Hematopoietic multipotent progenitor cell treated with erythropoietin and hydrocortisone succinate and interleukin-3 and kit ligand, for 4 days (in vitro differentiated cells): ENCODE measurements around the gene HPS6.

Experiments used
- DNase-seq: peaks from one replicate; pipeline ENCODE4 v3.0.0-alpha.2; 2015

The HPS6 gene

DNA sequence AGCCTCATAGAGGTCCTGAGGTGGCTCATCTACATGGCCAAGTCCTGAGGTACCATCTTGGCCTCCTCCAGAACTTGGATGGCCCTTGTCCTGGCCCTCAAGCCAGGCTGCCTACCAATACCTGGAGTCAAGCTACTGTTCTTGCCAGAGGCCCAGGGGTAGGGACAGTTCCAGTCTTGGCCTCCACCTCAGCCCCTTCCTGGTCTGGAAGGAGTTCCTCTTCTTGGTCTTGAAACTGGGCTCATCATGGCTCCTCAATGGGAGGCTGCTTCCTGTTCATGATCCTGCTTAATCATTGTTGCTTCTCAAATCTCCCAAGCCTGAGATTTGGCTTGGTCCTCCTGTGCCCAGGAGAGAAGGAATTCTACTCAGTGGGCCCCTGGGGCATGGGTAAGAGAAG is 3.9 kb downstream of the HPS6 start:
- no peak for DNase-seq

DNA sequence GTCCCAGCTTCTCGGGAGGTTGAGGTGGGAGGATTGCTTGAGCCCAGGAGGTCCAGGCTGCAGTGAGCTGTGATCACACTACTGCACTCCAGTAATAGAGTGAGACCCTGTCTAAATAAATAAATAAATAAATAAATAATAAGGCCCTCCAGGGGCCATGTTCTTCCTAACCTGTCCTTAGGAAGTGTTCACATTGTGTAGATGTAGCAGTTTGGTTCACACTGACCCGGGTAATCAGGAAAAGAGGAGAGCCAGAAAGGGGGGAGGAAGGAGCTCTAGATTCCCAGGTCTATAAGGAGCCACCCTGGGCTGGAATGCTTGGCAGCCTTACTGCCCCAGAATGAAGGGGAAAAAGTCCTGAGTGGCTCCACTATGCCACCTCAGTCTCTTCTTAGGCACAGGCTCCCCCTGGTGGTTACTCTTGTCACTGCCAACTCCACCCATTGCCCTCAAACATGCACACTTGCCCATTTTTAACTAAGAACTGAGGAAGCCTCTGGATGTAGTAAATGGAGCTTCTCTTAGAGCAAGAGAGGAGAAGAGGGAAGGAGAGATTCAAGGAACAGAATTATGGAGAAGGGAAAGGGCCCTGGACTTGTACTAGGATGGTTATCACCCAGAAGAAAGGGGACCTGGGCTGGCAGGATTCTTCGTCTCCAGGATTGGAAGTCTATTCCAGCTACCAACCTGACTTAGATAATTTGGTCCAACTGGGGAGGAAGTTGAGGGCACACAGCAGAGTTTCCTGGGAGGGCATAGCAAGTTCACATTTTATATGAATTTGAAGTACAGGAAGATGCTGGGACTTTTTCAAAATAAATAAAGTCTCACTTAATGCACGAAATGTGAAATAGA is 7.8 kb downstream of the HPS6 start:
- DNase-seq, result peak; percentile 92

DNA sequence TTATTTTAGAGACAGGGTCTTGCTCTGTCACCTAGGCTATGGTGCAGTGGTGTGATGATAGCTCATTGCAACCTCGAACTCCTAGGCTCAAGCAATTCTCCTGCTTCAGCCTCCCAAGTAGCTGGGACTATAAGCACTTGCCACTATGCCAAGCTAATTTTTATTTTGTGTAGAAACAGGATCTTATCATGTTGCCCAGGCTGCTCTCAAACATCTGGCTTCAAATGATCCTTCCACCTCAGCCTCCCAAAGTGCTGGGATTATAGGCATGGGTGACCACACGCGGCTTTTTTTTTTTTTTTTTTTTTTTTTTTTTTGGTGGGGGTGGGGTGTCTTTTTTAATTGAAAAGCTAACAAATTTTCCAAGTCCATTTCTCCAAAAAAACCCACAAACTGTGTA is 18.4 kb downstream of the HPS6 start:
- DNase-seq, result peak; percentile 84

DNA sequence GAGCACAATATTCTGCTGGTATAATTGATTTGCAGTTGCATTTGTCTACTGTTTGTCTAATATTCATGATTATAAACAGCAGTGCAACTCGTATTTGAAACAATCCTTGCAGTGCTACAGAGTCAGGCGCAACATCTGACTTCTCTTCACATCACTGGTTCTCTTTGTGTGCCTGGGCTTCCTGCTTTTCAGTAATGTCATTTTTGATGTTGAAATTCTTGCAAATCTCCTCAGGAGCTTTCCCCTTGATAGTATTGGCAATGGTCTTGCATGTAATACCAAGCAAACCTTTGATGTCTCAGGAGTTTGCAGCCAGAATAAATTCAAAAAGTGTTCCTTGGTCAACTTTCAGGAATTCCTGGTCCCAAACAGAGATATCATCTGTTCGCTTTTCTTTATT is 20.2 kb downstream of the HPS6 start:
- DNase-seq, result no peak

DNA sequence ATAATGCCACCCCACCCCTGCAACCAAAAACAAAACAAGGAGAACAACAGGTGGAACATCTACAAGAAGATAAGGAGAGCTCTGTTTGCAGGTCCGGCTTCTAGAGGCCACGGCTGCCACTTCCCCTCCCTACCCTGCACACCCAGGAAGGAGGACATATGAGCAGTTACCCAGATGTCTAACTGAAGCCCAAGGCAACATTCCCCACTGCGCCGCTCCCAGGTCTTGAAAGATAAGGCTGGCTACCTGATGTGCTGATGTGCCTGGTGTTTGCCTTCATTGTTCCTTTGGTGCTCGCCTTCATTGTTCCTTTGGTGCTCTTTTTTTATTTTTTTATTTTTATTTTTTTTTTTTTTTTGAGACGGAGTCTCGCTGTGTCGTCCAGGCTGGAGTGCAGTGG is 21.0 kb downstream of the HPS6 start:
- no peak for DNase-seq

DNA sequence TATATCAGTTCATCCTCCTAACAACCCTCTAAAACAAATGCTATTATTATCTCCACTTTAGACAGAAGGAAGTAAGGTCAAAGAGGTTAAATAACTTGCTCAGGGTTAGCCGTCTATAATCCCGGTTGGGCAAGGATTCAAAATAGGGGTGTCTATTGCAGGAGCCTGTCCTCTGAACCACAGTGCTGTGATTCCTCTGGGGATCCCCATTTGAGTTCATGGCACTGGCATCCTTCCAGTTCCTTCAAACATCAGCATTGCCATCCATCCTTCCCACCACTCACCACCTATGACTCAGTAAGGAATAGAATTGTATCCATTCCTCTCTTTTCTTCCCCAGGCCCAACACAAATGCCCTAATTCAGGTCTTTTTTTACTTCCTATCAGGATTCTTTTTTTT is 25.6 kb downstream of the HPS6 start:
- no peak for DNase-seq

DNA sequence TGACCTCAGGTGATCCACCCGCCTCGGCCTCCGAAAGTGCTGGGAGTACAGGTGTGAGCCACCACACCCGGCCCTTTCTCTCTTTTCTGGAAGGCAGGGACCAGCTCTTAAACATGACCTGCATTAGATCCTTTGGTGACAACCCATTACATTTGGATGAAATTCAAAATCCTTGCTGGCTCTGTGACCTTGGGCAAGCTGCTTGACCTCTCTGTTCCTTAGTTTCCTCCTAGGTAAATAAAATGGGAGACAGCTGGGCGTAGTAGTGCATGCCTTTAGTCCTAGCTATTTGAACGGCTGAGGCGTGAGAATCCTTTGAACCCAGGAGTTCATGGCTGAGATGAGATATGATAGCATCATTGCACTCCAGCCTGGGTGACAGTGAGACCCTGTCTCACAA is 31.3 kb downstream of the HPS6 start:
- DNase-seq, result no peak

DNA sequence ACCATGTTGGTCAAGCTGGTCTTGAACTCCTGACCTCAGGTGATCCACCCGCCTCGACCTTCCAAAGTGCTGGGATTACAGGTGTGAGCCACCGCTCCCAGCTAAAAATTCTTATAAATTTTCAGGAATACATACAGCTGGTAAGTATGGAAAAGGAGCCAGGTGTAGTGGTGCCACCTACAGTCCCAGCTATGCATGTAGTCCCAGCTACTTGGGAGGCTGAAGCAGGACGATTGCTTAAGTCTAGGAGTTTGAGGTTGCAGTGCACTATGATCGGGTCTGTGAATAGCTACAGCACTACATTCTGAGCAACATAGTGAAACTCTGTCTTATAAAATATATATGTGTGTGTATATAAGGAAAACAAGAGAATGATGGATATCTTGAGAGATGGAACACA is 36.0 kb downstream of the HPS6 start:
- peak; percentile 25 for DNase-seq

DNA sequence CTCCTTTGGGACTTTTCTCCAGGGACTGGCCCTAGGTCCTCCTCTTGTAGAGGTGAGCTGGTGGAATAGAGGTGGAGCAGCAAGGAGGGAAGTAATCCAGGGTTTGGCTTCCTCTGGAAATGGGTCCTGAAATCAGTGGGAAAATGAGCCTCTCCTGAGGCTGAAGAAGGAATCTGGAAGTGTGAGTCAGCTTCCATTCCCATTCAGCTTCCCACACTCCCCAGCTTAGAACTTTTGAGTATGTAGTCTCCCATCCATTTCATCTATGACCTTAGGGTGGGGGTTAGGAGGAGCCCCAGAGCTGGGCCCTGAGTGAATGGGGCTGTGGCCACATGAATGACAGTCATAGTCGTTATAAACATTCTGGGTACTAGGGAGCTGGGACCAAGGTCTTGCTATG is 37.3 kb downstream of the HPS6 start:
- no peak for DNase-seq

DNA sequence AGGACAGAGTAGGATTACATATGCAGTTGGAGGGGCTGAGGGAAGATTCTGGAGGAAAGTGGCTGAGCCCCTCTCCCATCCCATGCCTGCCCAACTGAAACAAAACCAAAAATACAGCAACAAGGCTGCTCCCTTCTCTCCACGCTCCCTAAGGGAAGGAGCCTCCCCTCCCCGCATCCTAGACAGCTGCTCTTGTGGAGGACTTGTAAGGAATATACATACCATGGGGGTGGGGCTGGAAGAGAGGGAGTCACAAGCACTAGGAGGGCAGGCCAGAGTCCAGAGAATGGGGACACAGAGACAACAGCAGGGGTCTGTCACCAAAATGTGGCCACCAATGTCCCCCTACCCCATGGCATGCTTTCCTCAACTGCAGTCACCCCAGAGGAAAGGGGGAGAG is 41.8 kb downstream of the HPS6 start:
- DNase-seq, result peak; percentile 30

DNA sequence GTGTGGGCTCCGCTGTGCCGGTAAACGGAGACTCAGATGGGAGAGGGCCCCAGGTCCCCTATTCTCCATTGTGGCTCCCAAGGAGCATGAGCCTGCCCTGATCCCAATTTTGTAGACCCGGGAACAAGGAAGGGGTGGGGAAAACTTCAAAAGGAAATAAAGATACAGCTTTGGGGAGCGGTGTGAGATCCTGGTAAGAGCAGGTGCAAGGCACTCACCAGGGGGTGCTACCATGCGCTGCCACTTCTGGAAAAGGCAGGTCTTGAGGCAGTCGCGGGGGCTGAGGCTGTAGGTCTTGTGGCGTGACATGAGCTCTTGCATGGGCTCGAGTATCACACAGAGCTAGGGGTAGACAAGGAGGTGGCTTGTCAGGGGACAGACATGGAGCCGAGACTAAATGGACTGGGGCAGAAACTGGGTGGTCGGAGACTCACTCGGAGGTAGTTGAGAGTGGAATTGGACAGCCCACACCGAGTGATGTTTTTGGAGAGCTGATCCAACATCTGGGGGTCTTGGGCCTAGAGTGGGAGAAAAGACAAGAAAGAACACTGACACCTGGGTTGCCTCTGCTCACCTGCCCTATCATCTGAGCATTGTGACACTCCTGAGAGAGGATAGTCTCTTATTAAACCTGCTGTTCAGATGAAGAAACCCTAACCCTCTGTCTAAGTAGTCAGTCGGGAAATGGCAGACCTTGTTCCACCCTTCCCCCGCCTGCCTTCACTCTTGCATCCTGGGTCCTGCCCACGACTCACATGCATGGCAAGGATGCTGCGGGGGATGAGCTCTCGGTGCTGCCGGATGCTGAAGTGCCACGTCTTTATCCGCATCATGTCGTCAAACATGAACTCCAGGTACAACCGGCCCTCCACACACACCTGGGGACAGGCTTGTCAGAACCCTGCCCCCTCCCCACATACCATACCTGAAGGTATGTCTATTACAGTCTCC is 44.3 kb downstream of the HPS6 start:
- DNase-seq, result peak; percentile 18

DNA sequence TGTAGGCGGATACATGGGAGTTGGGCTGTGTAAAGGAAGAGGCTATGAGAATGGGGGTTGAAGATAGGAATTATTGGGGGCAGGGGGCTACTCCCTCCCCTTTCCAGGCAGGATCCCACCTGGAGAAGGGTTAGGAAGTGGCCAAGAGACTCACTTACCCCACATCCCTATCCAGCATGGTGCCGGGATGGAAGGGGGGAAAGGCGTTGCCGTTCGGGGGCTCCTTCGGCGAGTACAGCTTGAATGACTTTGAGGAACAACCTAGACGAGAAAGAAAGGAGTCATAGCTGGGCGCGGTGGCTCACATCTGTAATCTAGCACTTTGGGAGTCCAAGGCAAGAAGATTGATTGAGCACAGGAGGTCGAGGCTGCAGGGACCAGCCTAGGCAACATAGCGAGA is 46.1 kb downstream of the HPS6 start:
- peak; percentile 16 for DNase-seq

DNA sequence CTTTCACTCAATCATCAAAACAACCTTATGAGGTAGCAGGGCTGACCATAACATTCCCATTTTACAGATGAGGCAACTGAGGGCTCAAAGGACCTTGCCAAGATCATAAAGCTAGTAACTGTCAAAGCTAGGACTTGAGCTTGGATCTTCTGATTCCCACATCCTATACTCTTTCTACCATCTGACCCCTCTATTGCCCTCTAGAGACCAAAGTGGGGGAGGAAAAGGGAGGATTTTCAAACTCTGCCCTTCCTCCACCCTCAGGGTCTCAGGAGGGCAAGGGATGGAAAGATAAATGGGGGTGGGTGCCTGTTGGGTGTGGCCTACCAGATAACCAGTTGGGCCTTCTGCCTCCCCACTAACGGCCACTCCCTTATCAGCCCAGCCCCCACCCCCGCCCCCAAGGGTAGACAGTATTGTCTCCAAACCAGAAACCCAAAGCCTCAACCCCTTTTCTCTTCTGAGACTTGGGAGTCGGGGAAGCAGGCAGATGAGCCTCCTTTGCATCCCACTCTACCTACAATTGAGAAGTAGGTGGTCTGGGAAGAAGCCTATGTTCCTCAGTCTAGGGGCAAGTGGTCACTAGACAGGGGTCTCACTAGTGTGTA is 47.2 kb downstream of the HPS6 start:
- peak; percentile 98 for DNase-seq

DNA sequence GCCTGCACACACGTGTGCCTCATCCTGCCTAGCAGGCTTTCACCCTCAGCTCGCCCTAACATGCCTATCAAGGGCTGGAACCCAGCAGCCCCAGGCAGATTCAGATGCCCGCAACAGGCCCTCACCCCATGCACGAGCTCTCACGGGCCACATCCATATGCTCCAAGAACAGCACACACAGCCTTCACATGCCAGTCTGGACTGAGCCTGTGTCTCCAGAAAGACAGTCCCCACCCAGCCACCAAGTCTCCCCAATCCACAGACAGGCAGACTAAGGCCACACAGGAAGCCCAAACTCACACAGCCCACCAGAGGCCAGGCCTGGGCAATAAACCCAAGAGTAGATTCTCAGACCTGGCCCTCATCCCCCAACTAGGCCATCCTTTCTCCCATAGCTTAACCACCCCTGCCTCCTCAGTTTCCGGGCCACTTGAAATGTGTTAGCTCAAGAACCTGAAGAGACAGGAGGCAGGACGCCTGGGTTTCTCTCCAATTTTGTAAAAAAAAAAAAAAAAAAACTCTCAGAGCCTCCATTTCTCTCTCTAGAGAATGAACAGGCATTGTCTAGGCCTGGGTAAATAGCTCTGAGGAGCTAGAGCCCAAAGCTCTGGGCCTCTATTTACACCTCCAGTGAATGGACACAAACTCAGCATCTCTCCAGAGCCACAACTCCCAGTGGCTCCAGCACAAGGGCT is 48.3 kb downstream of the HPS6 start:
- DNase-seq, result peak; percentile 80

DNA sequence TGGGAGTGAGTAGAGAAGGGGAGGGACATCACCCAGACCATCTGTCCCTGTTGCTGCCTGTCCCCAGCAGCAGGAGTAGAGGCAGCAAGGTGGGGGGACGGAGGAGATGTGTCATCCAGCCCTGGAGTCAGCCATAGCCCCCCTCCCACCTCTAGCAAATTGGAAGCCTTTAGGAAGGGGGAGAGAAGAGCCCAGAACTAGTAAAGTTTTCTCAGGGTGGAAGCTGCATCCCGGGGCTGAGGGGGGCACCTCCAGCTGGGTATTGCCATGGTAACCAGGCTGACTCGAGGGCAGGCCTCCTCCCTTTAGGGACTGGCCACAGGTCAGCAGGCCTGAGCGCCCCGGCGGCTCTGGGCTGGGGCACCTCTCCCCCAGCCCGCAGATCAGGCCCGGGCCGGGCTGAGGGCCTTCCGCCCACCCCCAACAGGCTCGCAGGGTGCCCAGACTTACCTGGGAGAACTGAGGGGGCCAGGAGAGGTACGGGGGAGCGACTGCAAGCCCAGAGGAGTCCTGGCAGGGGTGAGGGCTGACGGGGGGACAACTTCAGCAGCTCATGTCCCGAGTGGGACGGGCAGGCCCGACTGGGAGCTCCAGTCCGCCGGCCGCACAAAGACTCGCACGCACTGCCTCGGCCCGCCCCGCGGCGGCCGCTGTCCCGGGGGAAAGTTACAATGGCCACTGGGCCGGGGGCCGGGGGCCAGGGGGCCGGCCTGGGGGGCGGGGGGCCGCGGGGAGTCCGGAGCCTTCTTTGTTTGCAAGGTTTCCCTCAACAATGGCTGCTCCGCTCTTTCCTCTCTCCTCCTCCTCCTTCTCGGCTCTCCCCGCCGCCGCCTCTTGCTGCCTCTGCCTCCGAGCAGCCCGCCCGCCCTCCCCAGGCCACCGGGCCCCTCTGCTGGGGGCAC is 49.1 kb downstream of the HPS6 start:
- DNase-seq, result peak; percentile 47

DNA sequence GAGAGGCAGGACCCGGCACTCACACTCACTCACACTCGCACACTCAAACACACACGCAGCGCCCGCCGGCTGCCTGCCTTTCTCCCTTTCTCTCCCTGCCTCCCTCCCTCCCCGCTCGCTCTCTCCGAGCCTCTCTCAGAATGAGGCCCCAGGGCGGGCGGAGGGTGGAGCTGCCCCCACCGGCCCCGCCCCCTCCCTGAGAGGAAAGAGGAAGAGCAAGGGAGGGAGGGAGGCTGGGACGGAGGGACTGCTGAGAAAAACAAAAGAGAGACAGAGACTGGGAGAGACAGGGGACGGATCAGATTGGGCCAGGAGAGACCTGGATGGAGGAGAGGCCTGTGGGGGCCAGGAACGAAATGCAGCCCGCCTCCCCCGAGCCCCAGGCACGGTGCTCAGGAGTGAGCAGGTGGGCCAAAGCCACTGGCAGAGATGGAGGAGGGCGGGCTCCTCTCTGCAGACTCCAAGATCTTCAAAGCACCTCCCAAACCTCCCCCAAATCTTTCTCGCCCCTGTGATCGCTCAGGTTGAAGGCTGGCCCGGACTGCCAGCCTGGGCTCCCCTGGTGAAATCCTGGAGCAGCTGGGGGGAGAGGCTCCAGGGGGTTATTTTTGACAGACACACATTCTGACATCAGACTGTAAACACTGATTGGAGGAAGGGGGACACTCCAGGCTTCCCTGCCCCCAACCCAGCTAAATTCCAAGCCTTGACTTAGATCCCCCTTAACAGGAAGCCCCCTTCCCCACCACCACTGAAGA is 49.9 kb downstream of the HPS6 start:
- peak; percentile 97 for DNase-seq

DNA sequence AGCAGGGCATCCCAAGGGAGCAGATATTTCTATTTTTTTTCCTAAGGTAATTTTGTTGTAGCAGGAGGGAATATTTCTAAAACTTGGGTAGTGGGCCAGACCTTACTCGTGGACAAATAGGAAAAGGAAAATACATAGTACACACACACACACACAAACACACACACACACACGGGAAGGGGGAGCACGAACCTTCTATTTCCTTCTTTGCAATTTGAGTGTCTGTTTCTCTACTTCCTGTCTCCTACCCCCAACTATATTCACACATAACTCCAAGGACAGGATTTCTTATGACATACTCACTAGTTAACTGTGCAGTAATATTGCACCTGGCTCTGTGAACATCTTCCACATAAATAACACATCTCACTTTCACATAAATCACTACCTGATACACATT is 50.6 kb downstream of the HPS6 start:
- DNase-seq, result peak; percentile 52

DNA sequence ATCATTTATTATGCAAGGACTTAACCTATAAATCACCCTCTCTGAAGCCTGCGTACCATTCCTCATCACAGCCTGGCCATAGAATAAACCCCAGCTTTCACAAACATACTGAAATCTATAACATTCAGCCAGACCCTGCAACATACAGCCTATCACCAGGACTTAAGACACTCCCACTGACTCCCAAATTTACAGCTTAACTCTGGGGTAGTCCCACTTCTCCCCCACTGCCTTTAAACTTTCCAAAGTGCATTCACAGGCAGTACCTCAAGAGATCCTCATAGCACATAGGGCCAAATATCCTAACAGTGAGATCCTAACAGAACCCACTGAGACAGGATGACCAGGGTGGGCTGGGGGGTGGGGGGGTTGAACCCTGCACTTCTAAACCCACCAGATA is 51.5 kb downstream of the HPS6 start:
- no peak for DNase-seq
